A673 (cell line): Measurements from ENCODE around the gene FOXF1. TPM values are rescaled to one million over a fixed set of nuclear protein-coding genes. Genes with fewer than 3 reads are reported as not detected.

Source experiments
- BruUV-seq: library from RNA; stranded (reverse); fragments of 400-500 nt; replicated peaks from 2 replicates; lab custom pipeline; 2021; lab: Mats Ljungman, UMichigan
- CTCF ChIA-PET: fragments of 300-600 bp; sonication (Branson Sonifier 250); formaldehyde crosslinking; loops from one replicate; lab custom pipeline; 2022; ENCODE audit warnings: antibody characterized with exemption; lab: Charles Lee
- POLR2A ChIA-PET: fragments of 300-600 bp; sonication (Branson Sonifier 250); formaldehyde crosslinking; loops from one replicate; lab custom pipeline; 2022; ENCODE audit warnings: antibody characterized with exemption; ENCODE audit not compliant: low non-redundant PET; lab: Charles Lee
- DNase-seq: peaks from one replicate; pipeline ENCODE4 v3.0.0-alpha.2; 2015; ENCODE audit warnings: low spot score
- H3K27ac ChIP-seq: fragments of 200-600 bp; sonication (generic); 2 replicates; pipeline ENCODE4 v1.5.1; 2016; ENCODE audit warnings: mixed run types, low read depth, mild to moderate bottlenecking, mixed read lengths, antibody characterized with exemption, low read length; ENCODE audit not compliant: poor library complexity, severe bottlenecking
- H3K27me3 ChIP-seq: fragments of 200-600 bp; sonication (generic); replicated peaks from 2 replicates; pipeline ENCODE4 v1.6.1; 2017; ENCODE audit warnings: mixed run types, low read depth, mild to moderate bottlenecking, mixed read lengths, antibody characterized with exemption, low read length; ENCODE audit not compliant: insufficient read depth, poor library complexity
- H3K36me3 ChIP-seq: fragments of 200-600 bp; sonication (generic); 2 replicates; pipeline ENCODE4 v1.6.1; 2016; ENCODE audit warnings: mixed run types, mild to moderate bottlenecking, mixed read lengths, antibody characterized with exemption, low read length; ENCODE audit not compliant: insufficient read depth, poor library complexity, severe bottlenecking
- H3K4me1 ChIP-seq: fragments of 200-600 bp; sonication (generic); 2 replicates; pipeline ENCODE4 v1.6.1; 2017; ENCODE audit warnings: mixed run types, mild to moderate bottlenecking, mixed read lengths, antibody characterized with exemption, low read length; ENCODE audit not compliant: insufficient read depth, poor library complexity, severe bottlenecking
- H3K4me3 ChIP-seq: fragments of 200-600 bp; sonication (generic); 2 replicates; pipeline ENCODE4 v1.5.1; 2016; ENCODE audit warnings: low read depth, mixed run types, mild to moderate bottlenecking, mixed read lengths, low read length; ENCODE audit not compliant: poor library complexity, severe bottlenecking
- H3K9me3 ChIP-seq: fragments of 200-600 bp; sonication (generic); 2 replicates; pipeline ENCODE4 v1.6.1; 2016; ENCODE audit warnings: mixed run types, low read depth, mild to moderate bottlenecking, mixed read lengths, antibody characterized with exemption, low read length; ENCODE audit not compliant: poor library complexity, severe bottlenecking
- EZH2 ChIP-seq: fragments of 200-600 bp; sonication (generic); IDR thresholded peaks from 2 replicates; pipeline ENCODE4 v1.6.1; 2017; ENCODE audit warnings: borderline replicate concordance, low read depth, mild to moderate bottlenecking, mixed read lengths, antibody characterized with exemption, low read length; ENCODE audit not compliant: poor library complexity, severe bottlenecking
- intact Hi-C: fragments of 100-400 bp; cut with micrococcal nuclease; formaldehyde crosslinking; loops from one replicate; pipeline ENCODE4 v1.10.0; 2022; ENCODE audit not compliant: unreplicated experiment
- total RNA-seq: library from RNA; stranded (reverse); gene quantifications from 2 replicates; pipeline ENCODE4 v1.2.3, GENCODE V29; 2021
- TF ChIP-seq, protein P1 (sequence below): fragments of 300-800, 200-600 bp; sonication (generic); conservative IDR thresholded peaks from 2 replicates; pipeline ENCODE4 v1.5.1; 2017; ENCODE audit warnings: low read depth, mild to moderate bottlenecking, antibody characterized with exemption, low read length, moderate library complexity, mixed read lengths

FOXF1 gene
- total RNA-seq, 1 experiment from 2014 or later = not detected

DNA sequence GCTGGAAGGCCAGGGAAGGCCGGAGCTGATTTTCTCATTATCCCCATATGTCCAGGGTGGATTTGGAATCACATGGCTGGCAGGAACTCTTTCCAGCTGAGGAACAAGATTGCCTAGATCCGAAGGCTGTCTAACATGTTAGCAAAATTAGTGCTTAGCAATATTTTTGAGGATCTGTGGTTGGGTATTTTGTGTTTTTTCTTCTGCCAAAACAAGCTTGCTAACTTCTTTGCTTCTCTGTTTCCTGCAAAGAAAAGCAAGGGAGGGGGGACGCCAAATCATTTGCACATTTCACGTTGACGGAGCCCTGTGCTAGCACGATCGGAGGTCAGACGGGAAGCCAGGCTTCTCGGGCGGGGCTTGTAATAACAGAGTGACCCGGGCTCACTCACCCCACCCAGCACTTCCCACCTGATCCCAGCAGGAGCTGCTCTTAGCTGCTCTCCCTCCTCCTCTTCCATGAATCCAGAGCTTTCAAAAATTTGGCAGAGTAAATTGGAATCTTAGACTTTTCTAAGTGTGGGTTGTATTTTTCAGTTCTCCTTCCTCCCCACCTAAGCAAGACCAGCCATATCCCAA lies 33.3 kb upstream of the FOXF1 start:
- Histone ChIP-seq H3K4me3 (no peak overlapping the region), H3K27me3 (peaks cover 79% of the 10 kb centered on the region), H3K36me3 (no peaks in the 10 kb centered on the region), H3K9me3 (no peaks in the 10 kb centered on the region), H3K27ac (no peak overlapping the region), H3K4me1 (no peaks in the 10 kb centered on the region)
- intact Hi-C loops = no loop called here
- POLR2A ChIA-PET = no interaction called here
- CTCF ChIA-PET = no interaction called here
- BruUV-seq = no TSS peak
- TF ChIP-seq, protein P1, sequence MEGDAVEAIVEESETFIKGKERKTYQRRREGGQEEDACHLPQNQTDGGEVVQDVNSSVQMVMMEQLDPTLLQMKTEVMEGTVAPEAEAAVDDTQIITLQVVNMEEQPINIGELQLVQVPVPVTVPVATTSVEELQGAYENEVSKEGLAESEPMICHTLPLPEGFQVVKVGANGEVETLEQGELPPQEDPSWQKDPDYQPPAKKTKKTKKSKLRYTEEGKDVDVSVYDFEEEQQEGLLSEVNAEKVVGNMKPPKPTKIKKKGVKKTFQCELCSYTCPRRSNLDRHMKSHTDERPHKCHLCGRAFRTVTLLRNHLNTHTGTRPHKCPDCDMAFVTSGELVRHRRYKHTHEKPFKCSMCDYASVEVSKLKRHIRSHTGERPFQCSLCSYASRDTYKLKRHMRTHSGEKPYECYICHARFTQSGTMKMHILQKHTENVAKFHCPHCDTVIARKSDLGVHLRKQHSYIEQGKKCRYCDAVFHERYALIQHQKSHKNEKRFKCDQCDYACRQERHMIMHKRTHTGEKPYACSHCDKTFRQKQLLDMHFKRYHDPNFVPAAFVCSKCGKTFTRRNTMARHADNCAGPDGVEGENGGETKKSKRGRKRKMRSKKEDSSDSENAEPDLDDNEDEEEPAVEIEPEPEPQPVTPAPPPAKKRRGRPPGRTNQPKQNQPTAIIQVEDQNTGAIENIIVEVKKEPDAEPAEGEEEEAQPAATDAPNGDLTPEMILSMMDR = no peak
- DNase-seq = no peak

- Histone ChIP-seq H3K9me3 (no peaks in the 10 kb centered on the region), H3K27me3 (peaks cover 83% of the 10 kb centered on the region), H3K4me3 (no peak overlapping the region), H3K27ac (no peak overlapping the region), H3K4me1 (no peaks in the 10 kb centered on the region), H3K36me3 (no peaks in the 10 kb centered on the region)
- ChIA-PET CTCF (no interaction called here), POLR2A (no interaction called here)
- TF ChIP-seq, protein P1 = no peak
- TF ChIP-seq EZH2 = no peak
- intact Hi-C loops = no loop called here
- DNase-seq = no peak
- no TSS peak for BruUV-seq
Observed at GRCh38 chr16:86477642-86478041, 32.7 kb upstream of the FOXF1 start.

- ChIA-PET POLR2A (no interaction called here), CTCF (no interaction called here)
- no TSS peak for BruUV-seq
- no peaks in the 10 kb centered on the region for H3K9me3 ChIP-seq
- TF ChIP-seq EZH2 = no peak
- TF ChIP-seq, protein P1 = no peak
- no peak overlapping the region for H3K27ac ChIP-seq
- H3K4me3 ChIP-seq = no peak overlapping the region
- no peaks in the 10 kb centered on the region for H3K4me1 ChIP-seq
- H3K36me3 ChIP-seq = no peaks in the 10 kb centered on the region
- intact Hi-C loops = no loop called here
- peaks cover 85% of the 10 kb centered on the region for H3K27me3 ChIP-seq
- no peak for DNase-seq
Observed at GRCh38 chr16:86478779-86479178, 31.5 kb upstream of the FOXF1 start.
